HG02973 (cell line): ENCODE results near the gene TVP23A.
"Not testable (repeated sequence)": the region's sequence is repeated elsewhere in the genome, so short reads cannot be mapped to it uniquely, and the experiment has no call there.

ENCODE experiments used
- ATAC-seq: cut with Tn5 transposase; IDR thresholded peaks from one replicate; pipeline ENCODE4 v1.9.1; 2021; ENCODE audit warnings: moderate library complexity; ENCODE audit not compliant: unreplicated experiment

TVP23A gene

DNA sequence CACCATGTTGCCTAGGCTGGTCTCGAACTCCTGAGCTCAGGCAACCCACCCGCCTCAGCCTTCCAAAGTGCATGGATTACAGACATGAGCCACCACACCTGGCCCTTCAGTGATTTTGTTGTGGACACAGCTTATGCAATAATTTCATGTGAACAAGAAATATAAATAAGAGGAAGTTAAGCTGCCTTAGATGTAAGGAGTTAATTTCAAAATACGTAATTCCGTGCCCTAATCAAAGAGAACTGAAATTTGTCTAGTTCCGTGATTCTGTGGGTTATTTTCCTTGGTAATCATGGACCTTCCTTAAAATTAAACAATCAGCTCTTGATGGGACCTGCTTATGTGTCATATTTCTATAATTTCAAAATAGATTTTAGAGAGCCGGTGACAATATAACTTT is 11.9 kb downstream of the TVP23A start:
- ATAC-seq = no peak

DNA sequence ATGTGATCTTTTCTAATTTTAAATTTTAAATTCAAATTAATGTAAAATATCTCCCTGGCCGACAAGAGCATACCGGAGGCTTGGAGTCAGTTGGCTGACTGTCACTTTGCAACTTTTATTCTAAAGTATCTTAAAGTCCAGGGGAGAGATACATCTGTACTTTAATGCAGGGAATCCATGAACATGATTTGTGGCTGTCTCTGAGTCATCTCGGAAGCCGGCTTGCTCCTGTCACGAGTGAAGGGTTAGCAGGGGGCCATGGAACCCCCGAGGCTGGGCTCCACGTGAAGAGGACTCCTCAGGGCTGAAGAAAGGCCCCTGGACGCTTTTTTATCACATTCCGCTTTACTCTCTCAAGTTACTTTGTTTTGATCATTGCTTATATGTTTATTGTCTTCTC is 13.3 kb downstream of the TVP23A start:
- ATAC-seq = no peak

DNA sequence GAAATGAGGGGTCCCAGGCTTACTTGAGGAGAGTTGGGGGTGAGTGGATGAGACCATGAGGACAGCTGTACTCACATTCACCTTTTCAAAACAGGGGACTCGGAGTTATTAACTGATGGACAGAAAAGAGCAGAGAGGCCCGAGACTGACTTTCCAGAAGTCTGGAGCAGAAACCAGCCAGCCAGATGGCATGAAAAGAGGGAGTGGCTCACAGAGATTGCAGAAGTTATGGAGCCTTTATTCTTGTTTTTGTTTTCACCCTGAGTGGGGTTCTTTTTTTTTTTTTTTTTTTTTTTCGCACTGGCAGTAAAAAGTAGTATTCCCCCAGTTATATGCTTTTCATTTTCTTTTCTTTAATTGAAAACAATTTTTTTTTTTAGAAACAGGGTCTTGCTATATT is 18.9 kb downstream of the TVP23A start:
- ATAC-seq = no peak

DNA sequence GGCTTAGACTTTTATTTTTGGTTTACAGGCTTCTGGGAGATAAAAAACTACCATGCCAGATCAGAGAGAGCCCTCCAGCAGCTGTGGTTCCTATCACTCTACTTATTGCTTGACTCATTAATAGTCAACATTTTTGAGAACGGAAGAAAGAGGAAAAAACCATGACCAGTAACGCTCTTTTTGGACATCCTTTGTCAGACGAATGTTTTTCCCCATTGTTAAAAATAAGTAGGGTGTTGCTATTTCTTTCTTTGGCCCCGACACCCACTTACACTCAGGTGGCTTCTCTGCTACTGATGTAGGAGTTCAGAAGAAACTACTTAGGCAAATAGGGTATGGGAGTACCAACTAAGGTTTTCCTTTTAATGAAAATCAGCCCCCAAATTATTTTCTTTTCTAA is 27.5 kb downstream of the TVP23A start:
- ATAC-seq = no peak

- ATAC-seq = not testable (repeated sequence)
Observed at GRCh38 chr16:10788630-10789029, 30.0 kb downstream of the TVP23A start.

GRCh38 chr16:10787304-10787703 is 31.3 kb downstream of the TVP23A start:
- ATAC-seq = no peak

GRCh38 chr16:10782628-10783027 is 36.0 kb downstream of the TVP23A start:
- no peak for ATAC-seq

DNA sequence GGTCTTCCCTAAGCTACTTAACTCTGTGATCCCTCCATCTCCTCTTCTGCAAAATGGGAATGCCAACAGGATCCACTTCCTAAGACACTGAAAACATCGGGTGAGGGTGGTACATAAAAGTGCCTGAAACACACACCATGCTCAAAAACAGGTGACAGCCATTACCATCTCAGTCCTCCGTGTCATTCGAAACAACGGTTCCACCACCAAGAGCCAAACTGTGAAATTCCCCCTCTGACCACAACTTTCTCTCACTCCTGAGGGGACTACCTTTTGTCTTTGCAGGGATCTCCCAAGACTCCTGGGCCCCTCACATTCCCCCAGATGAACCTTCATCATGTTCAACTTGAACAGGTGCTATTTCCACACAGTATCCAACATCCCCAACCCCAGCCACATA is 38.0 kb downstream of the TVP23A start:
- no peak for ATAC-seq

GRCh38 chr16:10779908-10780307 is 38.7 kb downstream of the TVP23A start:
- not testable (repeated sequence) for ATAC-seq

GRCh38 chr16:10777356-10777755 is 41.2 kb downstream of the TVP23A start:
- no peak for ATAC-seq

DNA sequence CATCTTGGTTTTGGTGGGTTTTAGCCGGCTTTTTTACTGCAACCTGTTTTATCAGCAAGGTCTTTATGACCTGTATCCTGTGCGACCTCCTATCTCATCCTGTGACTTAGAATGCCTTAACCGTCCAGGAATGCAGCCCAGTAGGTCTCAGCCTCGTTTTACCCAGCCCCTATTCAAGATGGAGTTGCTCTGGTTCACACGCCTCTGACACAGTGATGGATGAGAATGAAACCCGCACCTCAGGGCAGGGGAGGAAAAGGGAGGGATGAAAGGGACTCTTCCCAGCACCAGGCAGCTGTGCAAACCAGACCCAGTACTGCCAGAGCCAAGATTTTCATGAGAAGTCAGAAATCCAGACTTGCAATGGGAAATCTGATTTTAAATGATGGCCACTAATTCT is 41.7 kb downstream of the TVP23A start:
- not testable (repeated sequence) for ATAC-seq

DNA sequence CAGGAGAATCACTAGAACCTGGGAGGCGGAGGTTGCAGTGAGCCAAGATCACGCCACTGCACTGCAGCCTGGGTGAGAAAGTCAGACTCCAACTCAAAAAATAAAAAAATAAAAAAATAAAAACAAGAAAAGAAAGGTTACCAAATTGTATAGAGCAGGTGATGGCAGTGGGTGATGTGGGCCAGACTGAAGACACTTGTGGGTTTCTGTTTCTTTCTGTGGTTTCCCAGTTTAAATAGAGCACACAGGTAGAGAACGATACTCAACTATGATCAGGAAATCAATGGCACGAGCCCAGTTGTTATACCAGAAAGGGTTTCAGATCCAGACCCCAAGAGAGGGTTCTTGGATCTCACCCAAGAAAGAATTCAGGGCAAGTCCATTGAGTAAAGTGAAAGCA is 42.3 kb downstream of the TVP23A start:
- ATAC-seq = peak; percentile 76

- ATAC-seq = no peak
Observed at GRCh38 chr16:10770907-10771306, 47.7 kb downstream of the TVP23A start.

GRCh38 chr16:10769381-10769780 is 49.2 kb downstream of the TVP23A start:
- no peak for ATAC-seq

DNA sequence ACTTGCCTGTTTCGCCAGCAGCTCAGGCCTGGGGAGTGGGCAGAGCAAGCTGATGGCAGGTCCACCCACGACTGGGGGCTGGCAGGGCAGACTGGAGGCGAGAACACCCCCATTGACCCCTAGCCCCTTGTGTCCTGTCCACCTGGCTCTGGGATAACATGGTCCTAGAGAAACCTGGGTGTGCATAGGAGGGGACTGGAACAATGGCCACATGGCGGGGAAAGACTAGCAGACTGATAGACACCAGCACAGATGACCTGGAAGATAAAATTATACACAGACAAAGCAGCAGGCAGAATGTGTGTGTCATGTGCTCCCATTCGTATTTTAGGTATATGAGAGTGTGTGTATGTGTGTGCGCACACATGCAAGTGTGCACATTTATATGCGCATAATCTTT is 51.5 kb downstream of the TVP23A start:
- ATAC-seq = no peak

- ATAC-seq = no peak
Observed at GRCh38 chr16:10765772-10766171, 52.8 kb downstream of the TVP23A start.

- ATAC-seq = no peak
Observed at GRCh38 chr16:10763456-10763855, 55.1 kb downstream of the TVP23A start.

- no peak for ATAC-seq
Observed at GRCh38 chr16:10762336-10763016, 56.1 kb downstream of the TVP23A start.

GRCh38 chr16:10761373-10761772 is 57.2 kb downstream of the TVP23A start:
- ATAC-seq = no peak

- no peak for ATAC-seq
Observed at GRCh38 chr16:10760858-10761257, 57.7 kb downstream of the TVP23A start.

DNA sequence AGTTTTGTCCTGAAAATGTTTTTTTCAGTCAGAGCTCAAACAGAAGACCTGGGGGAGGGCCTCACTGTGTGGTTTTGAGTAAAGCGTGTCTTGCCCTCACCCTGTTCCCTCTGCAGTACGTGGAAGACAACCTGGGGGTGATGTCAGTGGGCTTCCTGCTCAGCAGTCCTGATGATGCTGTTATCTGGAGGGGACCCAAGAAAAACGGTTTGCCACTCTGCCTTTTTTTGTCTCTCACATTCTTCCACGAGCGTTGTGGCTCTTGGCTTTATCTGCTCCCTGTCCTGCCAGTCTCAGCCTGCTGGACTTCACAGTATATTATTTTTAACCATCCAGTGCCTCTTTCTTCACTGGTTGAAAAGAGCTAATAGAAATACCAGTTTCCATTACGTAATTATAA is 62.0 kb downstream of the TVP23A start:
- ATAC-seq = no peak

DNA sequence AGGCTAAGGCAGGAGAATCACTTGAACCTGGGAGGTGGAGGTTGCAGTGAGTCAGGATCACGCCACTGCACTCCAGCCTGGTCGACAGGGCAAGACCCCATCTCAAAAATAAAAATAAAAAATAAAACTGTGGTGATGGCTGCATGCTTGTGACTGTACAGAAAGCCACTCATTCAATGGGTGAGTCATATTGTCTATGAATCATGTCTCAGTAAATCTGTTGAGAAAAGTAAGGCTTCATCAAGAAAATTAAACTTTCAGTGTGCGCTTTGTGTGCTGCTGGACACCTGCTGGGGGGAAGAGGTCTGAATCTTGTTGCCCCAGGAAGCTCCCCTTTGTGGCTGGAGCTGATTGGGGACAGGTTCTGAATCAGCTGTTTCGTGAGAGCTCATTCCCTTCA is 63.7 kb downstream of the TVP23A start:
- no peak for ATAC-seq

DNA sequence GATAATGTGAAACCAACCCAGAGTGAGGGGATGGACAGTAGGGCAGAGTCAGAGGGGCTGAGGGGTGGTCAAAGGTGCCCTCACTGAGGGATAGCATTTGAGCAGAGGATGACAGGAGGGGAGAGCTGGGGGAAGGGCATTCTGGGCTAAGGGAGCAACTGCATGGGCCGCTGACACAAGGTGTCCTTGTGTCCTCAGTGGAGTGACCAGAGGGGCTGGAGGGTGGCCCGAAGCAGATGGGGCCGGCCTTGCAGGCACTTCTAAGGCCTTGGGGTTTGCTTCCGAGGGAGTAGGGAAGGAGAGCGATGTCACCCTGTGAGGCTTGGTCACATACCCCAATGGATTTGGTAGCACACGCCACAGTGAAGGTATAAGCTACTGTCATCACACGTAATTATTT is 64.9 kb downstream of the TVP23A start:
- ATAC-seq = no peak
